Measurements from ENCODE around the gene PALM.
"Not testable (repeated sequence)": the region's sequence is repeated elsewhere in the genome, so short reads cannot be mapped to it uniquely, and the experiment has no call there.

Gene PALM

GRCh38 chr19:688214-688613 is 20.5 kb upstream of the PALM start:
- no peak overlapping the region for H3K4me3 ChIP-seq (replicated peaks; ENCODE audit: low read depth, low read length)
- TF ChIP-seq, protein P1, sequence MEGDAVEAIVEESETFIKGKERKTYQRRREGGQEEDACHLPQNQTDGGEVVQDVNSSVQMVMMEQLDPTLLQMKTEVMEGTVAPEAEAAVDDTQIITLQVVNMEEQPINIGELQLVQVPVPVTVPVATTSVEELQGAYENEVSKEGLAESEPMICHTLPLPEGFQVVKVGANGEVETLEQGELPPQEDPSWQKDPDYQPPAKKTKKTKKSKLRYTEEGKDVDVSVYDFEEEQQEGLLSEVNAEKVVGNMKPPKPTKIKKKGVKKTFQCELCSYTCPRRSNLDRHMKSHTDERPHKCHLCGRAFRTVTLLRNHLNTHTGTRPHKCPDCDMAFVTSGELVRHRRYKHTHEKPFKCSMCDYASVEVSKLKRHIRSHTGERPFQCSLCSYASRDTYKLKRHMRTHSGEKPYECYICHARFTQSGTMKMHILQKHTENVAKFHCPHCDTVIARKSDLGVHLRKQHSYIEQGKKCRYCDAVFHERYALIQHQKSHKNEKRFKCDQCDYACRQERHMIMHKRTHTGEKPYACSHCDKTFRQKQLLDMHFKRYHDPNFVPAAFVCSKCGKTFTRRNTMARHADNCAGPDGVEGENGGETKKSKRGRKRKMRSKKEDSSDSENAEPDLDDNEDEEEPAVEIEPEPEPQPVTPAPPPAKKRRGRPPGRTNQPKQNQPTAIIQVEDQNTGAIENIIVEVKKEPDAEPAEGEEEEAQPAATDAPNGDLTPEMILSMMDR (IDR thresholded peaks at IDR 0.05; ENCODE audit: low read length, missing control alignments), result no peak
- no peak for DNase-seq (ENCODE audit: low read depth)

GRCh38 chr19:688992-689391 is 19.7 kb upstream of the PALM start:
- TF ChIP-seq, protein P1 (IDR thresholded peaks at IDR 0.05; ENCODE audit: low read length, missing control alignments), result no peak
- no peak for DNase-seq (ENCODE audit: low read depth)
- H3K4me3 ChIP-seq (replicated peaks; ENCODE audit: low read depth, low read length), result no peak overlapping the region

GRCh38 chr19:690203-690602 is 18.5 kb upstream of the PALM start:
- TF ChIP-seq, protein P1 (IDR thresholded peaks at IDR 0.05; ENCODE audit: low read length, missing control alignments), result no peak
- DNase-seq (ENCODE audit: low read depth), result no peak
- no peak overlapping the region for H3K4me3 ChIP-seq (replicated peaks; ENCODE audit: low read depth, low read length)

DNA sequence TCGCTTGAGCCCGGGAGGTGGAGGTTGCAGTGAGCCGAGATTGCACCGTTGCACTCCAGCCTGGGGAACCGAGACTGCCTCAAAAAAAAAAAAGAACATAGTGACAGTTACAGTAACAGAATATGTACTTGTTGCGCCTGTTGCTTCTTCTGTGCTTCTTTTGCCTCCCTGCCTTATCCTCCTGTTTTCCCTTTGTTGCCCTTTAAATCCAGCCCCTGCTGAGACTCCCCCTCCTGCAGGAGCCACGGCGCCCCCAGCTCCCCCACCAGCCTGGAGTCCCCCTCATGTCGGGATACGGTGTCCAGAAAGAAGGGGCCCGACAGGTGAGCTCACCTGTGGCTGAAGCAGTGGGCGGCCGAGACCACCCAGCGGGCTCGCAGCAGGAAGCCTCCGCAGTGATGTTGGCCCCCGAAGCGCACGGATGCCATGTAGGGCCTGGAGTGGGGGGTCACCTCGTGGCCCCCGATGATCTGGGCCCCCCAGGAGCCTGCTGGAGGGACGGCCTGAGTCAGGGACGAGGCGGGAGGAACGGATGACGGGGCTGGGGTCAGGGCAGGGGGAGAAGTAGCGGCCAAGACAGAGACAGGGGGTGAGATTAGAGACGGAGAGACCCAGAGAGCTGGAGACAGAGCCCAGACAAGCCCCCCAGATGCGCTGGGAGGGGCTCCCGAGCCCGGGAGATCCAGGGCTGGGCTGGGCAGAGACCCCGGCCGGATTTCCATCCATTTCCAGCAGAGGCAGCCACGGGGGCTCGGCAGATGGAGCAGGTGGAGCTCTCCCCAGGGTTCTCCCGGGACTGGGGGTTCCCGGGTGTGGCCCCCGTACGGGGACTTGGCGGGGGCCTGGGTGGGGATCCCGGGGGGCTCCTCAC is 14.0 kb upstream of the PALM start:
- H3K4me3 ChIP-seq (replicated peaks; ENCODE audit: low read depth, low read length), result no peak overlapping the region
- DNase-seq (ENCODE audit: low read depth), result no peak
- TF ChIP-seq, protein P1 (IDR thresholded peaks at IDR 0.05; ENCODE audit: low read length, missing control alignments), result no peak

DNA sequence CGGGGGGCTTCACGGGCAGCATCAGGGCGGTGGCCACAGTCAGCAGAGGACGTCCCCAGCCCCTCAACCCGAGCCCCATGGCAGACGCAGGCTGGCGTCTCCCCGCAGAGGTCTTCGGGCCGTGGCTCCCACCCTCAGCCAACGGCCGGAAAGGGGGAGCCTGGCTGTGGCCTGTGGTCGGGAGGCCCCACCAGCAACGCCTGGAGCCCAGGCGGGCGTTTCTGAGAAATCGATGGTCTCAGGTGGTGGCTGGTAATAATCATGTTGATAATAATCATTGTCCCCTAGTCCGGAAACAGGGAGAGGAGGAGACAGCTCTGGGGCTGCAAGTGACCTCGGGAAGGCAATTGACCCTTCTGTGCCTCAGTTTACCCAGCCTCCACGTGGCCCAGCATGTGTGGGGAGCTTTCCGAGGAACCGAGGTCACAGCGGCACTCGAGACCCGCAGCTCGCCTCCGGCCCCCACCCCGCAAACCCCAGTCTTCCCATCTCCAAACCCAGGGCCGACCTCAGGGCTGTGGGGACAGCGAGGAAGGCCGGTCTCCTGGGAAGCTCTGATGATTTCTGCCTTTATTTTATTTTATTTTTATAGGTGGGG is 13.3 kb upstream of the PALM start, which contains the start of gene PRSS57:
PRSS57 (minus strand) TSS at position 101 of the 598 bp plus-strand sequence; CDS start at position 79, 22 bp downstream.
- no peak within 1 kb of the TSS for H3K4me3 ChIP-seq (replicated peaks; ENCODE audit: low read depth, low read length)
- TF ChIP-seq, protein P1 (IDR thresholded peaks at IDR 0.05; ENCODE audit: low read length, missing control alignments), result no peak
- no peak for DNase-seq (ENCODE audit: low read depth)

DNA sequence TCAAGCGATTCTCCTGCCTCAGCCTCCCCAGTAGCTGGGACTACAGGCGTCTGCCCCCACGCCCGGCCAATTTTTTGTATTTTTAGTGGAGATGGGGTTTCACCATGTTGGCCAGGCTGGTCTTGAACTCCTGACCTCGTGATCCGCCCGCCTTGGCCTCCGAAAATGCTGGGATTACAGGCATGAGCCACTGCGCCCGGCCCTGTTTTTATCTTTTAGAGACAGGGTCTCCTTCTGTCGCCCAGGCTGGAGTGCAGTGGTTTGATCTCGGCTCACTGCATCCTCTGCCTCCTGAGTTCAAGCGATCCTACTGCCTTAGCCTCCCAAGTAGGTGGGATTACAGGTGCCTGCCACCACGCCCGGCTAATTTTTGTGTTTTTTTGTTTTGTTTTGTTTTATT is 10.2 kb upstream of the PALM start:
- not testable (repeated sequence) for DNase-seq (ENCODE audit: low read depth); H3K4me3 ChIP-seq (replicated peaks; ENCODE audit: low read depth, low read length)

DNA sequence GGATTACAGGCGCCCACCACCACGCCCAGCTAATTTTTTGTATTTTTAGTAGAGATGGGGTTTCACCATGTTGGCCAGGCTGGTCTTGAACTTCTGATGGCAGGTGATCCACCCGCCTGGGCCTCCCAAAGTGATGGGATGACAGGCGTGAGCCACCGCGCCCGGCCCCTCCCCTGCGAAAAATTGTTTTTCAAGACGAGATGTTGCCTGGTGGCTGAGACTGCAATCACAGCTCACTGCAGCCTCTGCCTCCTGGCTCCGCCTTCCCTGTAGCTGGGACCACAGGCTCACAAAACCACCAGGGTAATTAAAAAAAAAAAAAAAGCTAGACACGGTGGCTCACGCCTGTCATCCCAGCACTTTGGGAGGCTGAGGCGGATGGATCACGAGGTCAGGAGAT is 8.8 kb upstream of the PALM start:
- DNase-seq (ENCODE audit: low read depth), result not testable (repeated sequence)

DNA sequence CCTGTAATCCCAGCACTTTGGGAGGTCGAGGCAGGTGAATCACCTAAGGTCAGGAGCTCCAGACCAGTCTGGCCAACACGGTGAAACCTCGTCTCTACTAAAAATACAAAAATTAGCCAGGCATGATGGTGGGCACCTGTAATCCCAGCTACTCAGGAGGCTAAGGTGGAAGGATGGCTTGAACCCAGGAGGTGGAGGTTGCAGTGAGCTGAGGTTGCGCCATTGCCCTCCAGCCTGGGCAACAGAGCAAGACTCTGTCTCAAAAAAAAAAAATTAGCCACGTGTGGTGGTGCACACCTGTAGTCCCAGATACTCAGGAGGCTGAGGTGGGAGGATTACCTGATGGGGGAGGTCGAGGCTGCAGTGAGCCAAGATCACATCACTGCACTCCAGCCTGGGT is 5.9 kb upstream of the PALM start:
- DNase-seq (ENCODE audit: low read depth); H3K4me3 ChIP-seq (replicated peaks; ENCODE audit: low read depth, low read length): not testable (repeated sequence)

More for the DNA sequence above, 8.8 kb upstream of the PALM start:
- H3K4me3 ChIP-seq (replicated peaks; ENCODE audit: low read depth, low read length), result not testable (repeated sequence)

Measured in fibroblast of pulmonary artery (primary cell).